HL-60/S4 (cell line): Measurements from ENCODE around the gene CFAP77.

ENCODE experiments used
- in situ Hi-C: fragments of 300-500 bp; cut with MboI; formaldehyde crosslinking; loops from 2 replicates; pipeline ENCODE4 v1.14.3; 2022; ENCODE audit warnings: low sequenced_read_pairs

CFAP77 gene

GRCh38 chr9:132575005-132575609 lies 165.1 kb downstream of the CFAP77 start:
- in situ Hi-C loops: no loop called here

DNA sequence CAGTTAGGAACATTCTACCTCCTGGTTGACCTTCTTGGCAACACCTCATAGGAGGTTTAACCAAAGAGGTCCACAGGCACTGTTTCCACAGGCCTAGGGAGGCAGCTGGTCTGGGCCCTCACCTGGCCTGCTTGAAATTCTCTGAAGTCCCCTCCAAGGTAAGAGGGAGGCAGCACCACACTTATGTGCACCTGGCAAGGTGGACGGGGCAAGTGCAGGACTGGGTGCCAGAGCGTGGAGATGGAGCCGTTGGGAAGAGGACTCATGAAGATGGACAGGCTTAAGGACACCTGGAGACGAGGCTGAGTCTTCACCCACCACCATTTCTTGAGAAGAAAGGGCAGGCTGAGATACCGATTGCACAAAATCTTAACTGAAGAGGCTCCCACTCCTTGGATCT lies 165.8 kb downstream of the CFAP77 start:
- in situ Hi-C loops: no loop called here

- in situ Hi-C loops: no loop called here
These were observed 167.1 kb downstream of the CFAP77 start for GRCh38 chr9:132577119-132577518.

GRCh38 chr9:132578367-132578932 lies 168.4 kb downstream of the CFAP77 start:
- in situ Hi-C loops: no loop called here

- in situ Hi-C loops: no loop called here
These were observed 169.4 kb downstream of the CFAP77 start for GRCh38 chr9:132579427-132579798.

DNA sequence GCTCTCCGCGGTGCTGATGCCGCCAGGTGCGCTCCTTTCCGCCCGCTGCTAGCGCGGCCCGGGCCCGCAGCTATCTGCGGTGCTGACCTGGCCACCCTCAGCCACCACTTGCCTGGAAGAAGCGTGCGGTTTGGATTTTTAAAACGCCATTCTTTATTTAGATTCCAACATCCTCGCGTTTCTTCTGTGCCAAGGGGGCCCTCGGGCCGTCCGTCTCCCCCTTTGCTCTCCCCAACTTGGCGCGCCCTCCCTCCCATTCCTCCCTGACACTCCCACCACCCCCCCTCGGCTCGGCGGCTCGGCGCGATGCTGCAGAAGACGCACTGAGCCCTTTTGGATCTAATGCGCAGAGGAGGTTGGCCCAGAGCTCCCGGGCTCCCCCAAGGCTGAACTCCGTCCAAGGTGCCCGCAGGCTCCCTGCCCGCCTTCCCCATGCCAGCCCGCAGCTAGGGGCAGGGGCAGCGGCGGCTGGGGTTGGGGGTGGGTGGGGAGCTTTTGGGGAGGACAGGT lies 172.3 kb downstream of the CFAP77 start, which contains the start of gene BARHL1:
Gene BARHL1 (plus strand): TSS at position 331 of the 510 bp plus-strand sequence. CDS start 192 bp downstream, outside the sequence.
- in situ Hi-C loops: no loop called here

GRCh38 chr9:132582786-132583583 lies 173.0 kb downstream of the CFAP77 start:
- in situ Hi-C loops: no loop called here

DNA sequence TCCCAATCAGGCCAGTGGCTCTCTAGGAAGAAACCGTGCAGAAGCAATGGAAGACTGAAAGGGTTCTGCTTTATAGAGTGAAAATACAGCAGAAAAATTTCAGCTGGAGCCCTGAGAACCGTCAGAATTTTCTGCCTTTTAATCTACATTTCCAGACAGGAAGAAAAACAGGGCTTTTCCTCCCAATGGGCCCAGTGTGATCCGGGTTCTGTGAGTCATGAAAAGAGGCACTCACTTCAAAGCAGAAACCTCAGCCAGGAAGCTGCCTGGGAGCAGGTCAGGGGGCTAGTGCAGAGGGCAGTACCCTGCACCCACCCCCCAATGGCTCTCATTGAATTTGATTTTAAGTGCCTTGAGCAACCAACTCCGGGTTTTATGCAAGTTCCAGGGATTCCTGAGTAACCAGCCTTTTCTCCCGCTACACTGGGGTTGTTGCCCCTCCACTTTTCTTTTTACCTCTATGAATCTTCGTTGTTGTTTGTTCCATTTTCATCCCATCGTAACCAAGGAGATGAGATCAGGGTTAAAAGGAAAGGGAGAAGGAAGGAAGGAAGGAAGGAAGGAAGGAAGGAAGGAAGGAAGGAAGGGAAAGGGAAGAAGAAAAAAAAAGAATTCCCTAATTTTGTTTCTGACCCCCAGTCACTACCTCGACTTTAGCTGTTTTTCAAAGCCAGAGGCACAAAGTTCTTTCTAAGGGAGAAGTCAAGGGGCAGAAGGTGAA lies 173.7 kb downstream of the CFAP77 start:
- in situ Hi-C loops: no loop called here

GRCh38 chr9:132584601-132585560 lies 174.9 kb downstream of the CFAP77 start:
- in situ Hi-C loops: no loop called here

- in situ Hi-C loops: no loop called here
These were observed 176.2 kb downstream of the CFAP77 start for GRCh38 chr9:132585954-132586829.

DNA sequence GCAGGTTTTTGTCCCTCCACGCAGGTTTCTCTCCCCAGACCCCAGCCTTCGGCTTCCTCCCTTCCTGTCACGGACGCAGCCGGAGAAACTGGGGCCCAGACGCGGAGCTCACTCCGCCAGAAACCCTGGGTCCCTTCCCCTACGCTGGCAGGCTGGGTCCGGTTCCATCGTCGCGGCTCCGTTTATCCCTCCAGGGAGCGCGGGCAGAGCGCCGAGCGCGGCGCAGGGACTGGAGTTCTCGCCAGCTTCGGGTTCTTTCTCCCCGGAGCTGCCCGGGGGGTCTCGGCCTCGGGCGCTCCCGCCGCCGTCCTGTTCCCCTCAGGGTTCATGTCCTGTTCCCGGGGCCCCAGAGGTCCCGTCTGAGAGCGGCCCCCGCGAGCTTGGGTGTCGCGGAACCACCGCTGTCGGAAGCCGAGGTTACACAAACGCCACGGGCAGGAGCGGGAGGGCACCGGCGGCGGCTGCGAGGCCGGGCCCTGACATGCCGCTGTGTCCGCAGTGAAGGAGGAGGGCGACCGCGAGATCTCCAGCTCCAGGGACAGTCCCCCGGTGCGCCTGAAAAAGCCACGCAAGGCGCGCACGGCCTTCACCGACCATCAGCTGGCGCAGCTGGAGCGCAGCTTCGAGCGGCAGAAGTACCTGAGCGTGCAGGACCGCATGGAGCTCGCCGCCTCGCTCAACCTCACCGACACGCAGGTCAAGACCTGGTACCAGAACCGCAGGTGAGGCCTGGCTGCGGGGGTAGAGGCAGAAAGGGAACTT lies 177.0 kb downstream of the CFAP77 start:
- in situ Hi-C loops: no loop called here

DNA sequence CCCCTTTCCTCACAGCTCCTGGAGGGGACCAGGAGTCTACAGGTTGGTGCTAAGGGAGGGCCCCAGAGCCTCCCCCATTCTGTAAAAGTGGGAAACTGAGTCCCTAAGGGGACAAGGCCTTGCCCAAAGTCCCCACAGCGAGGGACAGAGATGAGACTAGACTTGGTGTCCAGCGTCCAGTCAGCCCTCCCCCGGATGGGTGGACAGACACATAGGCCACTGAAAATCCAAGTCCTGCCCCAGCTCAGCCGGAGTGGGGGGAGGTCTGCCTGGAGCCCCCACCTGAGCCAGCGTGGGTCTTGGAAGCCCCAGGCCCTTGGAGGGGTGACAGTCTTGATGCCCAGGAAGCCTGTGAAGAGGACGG lies 177.6 kb downstream of the CFAP77 start:
- in situ Hi-C loops: no loop called here

- in situ Hi-C loops: no loop called here
These were observed 178.1 kb downstream of the CFAP77 start for GRCh38 chr9:132588098-132588497.

GRCh38 chr9:132588501-132589147 lies 178.6 kb downstream of the CFAP77 start:
- in situ Hi-C loops: no loop called here

GRCh38 chr9:132589148-132590036 lies 179.4 kb downstream of the CFAP77 start:
- in situ Hi-C loops: no loop called here

- in situ Hi-C loops: no loop called here
These were observed 180.0 kb downstream of the CFAP77 start for GRCh38 chr9:132590037-132590317.
